GM19328 (cell line): ENCODE measurements around the gene RPH3AL.

Experiments
- ATAC-seq: cut with Tn5 transposase; IDR thresholded peaks from one replicate; pipeline ENCODE4 v1.9.1; 2021; ENCODE audit warnings: mild to moderate bottlenecking, moderate library complexity; ENCODE audit not compliant: unreplicated experiment

The RPH3AL gene

DNA sequence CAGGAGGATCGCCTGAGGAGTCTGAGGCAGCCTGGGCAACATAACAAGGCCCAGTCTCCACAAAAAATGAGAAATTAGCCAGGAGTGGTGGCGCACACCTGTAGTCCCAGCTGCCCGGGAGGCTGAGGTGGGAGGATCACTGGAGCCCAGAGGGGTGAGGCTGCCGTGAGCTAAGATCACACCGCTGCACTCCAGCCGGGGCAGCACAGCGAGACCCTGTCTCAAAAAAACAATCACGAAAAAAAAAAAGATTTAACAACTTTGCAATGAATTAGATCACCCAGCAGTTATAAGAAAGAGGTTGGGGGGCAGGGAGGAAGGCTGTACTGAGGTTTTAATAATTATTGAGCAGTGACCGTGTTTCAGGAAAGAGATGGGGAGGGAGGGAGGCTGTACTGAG lies 49.4 kb downstream of the RPH3AL start:
- ATAC-seq, result no peak

DNA sequence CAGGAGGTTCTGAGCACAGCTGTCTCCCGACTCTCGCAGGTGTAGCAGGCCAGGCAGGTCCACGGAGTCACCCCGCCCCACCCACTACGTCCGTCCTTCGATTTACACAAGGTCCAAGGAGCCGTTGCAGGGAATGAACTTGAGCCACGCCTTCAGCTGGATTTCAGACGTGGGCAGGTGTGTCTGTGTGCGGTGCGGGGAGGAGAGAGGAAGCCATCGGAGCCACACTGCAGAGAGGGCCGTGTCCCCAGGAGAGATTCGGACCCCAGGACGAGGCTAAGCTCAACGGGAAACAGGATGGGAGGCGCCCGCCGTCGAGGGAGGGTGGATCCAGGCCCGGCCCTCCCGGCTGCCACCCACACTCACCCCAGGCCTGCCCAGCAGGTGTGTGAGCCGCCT lies 50.3 kb downstream of the RPH3AL start:
- ATAC-seq, result no peak

DNA sequence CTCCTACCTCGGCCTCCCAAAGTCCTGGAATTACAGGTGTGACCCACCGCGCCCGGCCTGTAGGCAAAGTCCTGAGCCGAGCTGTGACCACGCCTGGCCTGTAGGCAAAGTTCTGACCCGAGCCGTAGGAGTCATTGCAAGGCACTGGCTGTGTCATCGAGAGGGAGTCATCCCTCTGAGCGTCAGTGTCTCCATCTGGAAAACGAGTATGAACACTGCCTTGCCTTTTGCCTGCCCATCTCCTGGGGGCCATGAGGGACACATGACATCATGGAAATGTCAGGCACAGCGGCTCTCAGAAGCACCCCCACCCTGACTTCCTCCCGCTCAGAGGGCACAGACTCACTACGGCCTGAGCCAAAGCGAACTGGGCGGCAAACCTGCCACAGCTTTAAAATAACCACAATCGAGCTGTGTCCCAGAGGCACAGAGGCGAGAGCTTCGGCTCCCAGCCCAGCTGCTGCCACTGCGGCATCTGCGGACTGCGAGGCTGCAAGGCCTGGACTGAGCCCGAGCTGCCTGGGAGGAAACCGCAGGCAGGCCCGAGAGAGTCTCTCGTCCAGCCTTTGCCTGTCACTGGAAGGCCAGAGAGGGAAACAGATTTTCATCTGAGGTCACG lies 50.8 kb downstream of the RPH3AL start:
- no peak for ATAC-seq

DNA sequence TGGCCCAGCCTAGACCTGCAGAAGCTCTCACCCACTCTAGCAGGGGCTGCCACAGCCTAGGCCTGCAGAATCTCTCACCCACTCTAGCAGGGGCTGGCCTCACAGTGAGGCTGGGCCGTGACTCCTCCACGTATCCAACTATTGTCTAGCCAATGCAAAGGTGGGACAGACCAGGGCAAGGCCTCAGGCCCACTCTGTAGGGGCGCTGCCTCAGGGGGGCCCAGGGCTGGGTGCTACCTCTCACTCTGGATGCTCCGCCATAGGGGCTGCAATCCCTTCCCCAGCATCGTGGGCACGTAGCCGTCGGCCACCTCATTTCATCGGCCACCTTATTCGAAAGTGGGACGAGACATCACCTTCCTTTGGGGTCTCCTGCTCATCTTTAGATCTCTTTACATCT lies 51.7 kb downstream of the RPH3AL start:
- ATAC-seq, result no peak

DNA sequence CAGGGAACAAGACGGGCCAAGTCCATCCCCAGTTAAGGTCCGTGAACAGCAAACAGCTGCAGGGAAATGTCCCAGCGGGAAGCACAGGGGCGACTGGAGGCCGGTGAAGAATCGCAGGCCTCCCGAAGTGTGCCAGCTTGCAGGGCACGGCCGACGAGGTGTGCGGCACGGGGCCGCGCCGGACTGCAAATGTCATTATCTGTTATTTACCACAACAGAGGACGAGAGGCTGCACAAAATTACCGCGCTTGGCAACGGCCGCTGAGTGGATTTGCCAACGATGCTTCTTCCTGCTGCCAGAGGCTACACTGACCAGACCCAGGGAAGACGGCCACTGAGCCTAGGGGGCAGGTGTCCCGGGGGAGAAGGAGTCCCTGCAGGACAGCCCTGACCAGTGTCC lies 53.1 kb downstream of the RPH3AL start:
- ATAC-seq, result no peak

DNA sequence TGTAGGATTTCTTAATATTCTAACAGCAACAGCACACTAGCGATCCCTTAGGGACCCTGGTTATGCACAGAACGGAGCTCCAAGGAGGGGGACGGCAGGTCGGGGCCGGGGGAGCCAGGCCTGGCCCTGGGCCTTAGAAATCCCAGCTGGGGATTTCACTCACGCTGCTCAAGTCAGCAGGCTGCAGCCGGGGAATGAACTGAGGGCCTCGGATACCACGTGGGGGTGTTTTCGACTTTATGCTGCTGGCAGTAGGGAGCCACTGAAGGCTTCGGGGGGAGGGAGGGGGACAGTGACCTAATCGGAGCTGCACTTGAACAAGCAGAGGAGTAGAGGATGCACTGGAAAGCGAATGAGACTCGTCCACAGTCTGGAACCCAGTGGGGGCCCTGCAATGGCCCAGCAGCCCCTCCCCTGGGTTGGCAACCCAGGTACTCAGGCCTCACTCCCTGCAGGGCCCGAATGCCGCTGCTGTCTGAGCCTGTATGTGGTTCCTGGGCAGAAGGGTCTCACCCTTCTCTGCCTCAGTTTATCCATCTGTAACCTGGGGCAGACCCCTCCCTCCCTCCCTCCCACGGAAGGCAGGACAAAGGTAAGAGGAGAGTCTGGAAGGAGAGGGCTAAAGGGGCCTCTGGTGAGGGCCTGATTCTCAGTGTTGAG lies 53.7 kb downstream of the RPH3AL start:
- ATAC-seq, result no peak

DNA sequence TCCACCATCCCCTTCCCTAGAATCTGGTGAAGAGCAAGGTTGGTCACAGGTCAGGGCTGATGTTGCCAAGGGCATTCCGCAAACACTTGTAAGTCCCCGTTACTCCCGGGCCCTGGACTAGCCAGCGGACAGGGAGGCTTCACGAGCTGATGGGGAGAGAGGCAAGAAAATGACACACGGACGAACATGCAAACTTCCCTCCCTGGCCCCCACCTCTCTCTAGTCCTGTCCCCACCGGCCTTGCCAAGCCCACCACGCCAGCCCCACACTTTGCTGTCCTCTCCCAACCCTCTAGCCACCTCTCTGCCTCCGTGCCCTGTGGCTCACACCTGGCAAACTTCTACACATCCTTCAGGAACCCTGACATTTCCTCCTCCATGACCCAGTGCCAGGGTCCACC lies 54.8 kb downstream of the RPH3AL start:
- no peak for ATAC-seq

DNA sequence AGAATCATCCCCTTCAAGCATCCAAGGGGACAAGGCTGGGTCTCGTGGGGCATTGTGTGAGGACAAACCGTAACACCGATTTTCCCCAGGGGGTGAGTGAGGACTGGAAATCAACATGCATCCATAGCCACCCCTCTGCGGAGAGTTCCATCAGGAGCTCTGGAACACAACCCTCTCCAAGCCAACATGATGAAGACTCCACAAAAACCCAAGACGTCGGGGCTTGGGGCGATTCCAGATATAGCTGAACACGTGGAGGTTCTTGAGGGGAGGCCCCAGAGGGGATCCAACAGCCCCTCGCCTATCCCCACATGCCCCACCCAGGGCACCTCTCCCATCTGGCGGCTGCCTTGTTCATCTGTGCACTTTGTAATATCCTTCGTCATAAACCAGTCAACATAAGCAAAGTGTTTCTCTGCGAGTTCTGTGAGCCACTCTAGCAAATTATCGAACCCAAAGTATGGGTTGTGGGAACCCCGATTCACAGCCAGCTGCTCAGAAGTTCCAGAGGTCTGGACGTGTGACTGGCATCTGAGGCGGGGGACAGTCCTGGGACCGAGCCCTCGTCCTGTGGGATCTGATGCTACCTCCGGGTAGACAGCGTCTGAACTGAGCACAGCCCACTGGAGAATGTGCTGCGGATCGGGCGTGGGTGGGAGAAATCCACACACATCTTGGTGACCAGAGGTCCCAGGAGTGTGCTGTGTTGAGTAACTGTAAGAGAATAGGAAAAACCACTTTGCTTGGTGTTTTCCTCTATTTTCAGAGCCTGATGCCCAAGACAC lies 55.5 kb downstream of the RPH3AL start:
- no peak for ATAC-seq

DNA sequence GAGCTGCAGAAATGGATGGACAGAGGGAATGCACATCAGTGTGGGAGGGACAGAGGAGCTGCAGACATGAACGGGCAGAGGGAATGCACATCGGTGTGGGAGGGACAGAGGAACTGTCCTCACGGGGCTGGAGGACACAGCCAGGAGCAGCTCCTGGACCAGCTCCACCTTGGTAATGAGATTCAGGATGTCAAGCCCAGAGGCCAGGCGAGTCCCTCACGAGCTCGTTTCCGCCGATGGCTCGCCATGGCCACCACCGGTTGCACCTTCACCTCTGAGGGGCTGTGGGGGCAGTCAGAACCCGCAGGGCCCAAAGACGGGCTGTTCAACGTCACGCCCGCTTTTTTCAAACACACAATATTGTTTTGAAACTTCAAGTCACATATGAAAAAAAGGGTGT lies 56.2 kb downstream of the RPH3AL start:
- ATAC-seq, result no peak

DNA sequence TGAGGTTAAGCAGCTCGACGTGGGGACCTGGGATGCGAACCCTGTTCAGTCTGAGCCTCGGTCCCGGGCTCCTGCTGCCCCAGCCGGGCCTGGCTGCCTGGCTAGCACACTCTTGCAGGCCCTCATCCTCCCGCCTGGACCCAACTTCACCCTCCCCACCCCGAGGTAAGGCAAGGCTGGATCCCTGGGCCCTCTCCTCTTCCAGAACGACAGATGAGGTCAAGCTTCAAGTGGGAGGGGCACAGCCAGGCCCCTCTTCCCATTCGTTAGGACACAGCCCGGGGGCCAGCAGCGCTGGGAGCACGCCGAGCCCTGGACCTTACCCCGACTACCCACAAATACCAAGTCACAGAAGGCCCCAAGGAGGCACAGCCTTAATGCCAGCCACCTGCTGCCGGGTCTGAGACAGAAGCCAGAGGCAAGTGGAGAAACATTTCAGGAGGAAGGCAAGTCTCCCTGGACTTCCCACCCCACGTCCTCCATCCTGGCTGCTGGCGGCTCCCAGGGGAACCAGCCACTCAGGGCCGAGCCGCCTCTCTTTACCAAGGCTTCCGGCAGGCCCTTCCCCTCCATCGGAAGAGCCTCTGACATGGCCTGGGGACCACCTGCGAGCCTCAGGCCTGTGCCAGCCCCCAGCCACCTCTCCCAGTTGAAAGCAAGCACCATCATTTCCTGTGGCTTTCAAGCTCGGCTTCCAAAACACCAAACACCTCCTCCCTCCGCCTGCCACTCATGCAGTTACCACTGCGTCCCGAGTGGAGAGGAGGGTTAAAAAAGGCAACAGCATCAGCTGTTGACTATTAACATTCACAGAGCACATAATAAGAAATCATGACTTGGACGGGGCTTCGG lies 59.9 kb downstream of the RPH3AL start:
- ATAC-seq, result no peak

DNA sequence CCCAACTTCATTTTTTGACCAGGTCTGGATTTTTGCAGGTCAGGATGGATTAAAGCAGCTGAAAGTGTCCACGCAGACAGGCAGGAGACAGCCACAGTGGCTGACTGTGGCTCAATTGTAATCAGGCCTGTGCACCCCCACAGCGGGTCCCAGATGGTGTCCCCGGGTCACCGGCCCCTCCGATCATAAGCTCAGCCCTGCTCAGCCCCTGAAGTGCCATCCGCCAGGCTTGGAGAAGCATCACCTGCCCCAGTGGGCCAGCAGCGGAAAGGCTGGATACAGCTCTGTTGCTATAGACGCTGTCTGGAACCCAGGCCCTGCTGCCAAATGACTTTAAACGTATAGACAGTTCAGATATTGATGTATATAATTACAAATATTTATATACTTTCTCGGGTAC lies 60.6 kb downstream of the RPH3AL start:
- ATAC-seq, result no peak

DNA sequence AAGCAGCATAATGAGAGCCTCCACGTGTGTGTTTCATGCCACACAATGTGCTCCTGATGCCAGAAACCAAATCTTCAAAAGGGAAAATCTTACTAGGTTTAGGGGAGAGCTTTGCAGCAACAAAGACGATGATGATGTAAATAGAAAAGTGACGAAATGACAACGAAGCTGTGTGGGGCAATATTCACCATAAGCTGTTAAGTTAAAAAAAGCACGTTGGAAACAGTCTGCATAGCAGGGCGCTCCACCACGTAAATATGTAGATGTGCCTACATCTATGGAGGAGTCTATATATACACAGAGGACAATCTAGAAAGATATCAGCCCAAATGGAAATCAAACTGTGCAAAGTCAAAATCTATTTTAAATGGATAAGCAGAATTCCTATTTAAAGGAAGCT lies 61.0 kb downstream of the RPH3AL start:
- ATAC-seq, result no peak

DNA sequence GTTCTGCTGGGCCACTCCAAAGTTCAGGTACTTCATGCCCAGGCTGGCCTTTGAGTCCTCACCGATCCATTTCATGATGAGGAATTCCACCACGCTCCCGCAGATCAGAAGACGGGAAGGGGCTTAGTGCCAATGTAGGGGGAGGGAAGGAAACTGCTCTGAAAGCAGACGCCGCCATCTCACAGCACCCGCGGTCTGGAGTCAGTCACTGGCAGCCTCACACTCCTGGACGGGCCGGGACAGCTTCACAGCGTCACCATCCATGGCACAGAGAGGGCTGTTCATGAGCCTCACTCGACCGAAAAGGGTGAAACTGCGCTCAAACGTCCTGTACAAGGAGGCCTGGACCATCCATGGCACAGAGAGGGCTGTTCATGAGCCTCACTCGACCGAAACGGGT lies 62.0 kb downstream of the RPH3AL start:
- no peak for ATAC-seq

DNA sequence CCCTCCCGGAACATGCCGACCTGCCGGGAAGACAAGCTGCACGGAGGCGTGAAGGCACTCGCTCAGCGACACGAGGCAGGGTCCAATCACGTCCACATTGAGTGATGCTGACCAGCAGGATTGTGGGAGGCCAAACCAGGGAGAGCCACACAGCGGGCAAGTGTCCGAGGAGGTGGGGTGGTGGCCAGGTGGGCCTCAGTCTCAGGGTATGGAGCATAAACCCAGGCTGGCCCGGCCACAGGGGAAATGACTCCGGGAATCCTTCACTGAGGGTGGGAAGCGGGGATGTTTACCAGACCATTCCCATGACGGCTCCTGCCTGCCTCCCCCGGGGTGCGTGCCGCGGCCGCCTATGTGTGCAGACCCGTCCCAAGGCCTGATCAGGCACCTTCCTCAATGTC lies 62.5 kb downstream of the RPH3AL start:
- ATAC-seq, result no peak

DNA sequence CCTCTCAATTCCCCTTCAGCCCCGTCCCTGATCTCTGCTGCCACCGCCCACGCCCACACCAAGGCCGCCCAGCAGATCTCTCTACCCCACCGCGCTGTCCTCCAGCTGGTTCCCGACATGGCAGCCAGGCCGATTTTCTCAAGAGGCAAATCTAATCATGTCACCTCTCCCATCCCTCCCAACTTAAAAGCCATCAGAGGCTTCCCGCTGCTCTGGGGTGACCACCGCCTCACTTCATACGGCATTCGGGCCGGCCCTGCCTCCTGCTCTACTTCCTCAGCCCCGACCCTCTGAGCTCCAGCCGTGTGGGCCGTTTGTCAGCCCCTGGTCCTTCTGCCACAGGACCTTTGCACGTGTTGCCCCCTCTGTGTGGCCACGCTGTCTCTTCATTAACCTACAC lies 63.2 kb downstream of the RPH3AL start:
- ATAC-seq, result no peak

DNA sequence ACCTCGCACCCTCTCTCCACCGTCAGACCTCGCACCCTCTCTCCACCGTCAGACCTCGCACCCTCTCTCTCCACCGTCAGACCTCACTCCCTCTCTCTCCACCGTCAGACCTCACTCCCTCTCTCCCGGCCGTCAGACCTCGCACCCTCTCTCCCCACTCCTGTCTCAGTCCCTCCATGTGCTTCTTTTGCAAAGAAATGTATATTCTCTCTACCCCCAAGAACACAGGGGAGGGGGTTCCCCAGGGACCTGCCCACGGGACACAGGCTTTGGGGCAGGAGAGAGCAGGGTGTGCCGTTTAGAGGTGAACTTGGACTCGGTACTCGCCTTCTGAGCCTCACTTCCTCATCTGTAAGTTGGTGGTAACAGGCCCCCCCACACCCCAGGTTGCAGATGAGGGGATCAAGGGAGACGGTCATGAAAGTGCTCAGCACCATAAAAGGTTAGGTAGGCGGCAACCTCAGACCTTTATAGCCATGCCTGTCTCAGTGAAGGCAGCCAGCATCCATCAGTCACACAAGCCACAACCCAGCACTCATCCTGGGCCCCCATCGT lies 63.7 kb downstream of the RPH3AL start:
- no peak for ATAC-seq

DNA sequence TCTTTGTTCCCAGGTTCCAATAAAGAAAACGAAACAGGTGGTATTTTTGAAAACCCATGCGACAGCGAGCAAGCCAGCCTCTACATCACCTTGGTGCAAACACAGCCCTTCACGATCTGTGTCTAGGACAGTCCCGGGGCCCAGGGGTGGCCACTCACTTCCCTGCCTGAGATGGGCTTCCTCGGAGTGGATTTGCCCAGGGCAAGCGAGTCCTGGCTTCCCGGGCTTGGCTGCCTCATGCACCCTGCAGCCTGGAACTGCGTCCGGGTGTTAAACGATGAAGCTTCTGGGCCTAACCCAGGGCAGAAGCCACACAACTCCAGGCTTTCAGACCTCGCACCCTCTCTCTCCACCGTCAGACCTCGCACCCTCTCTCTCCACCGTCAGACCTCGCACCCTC lies 66.0 kb downstream of the RPH3AL start:
- no peak for ATAC-seq

DNA sequence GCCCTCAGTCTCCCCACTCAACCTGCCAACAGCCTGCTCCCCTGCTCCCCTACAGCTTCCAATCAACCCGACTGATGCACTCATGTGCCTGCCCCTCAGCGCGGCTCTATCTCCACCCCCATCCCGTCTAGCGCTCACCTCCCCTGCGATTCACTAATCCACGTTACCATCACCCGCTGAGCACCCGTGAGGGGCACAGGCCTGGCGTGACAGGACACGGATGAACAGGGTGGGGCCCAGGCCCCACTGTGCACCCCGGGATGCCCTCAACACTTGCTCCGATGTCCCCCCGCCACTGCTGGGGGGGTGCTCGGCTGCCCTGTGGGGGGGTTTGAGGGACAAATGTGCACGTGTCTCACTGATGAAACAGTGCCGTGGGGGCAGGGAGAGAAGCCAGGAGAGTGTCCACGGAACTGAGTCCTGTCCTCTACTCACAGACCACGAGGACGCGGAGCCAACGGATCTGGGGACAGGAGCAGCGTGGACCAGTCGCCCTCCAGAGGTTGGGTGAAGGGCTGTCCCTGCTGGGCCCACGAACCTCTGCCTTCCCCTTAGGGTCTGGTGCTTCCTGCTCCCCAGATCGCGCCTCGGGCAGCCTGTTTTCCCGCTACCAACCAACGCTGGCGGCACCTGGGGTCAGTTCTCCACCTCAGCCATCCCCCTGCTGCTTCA lies 66.7 kb downstream of the RPH3AL start:
- ATAC-seq, result no peak

DNA sequence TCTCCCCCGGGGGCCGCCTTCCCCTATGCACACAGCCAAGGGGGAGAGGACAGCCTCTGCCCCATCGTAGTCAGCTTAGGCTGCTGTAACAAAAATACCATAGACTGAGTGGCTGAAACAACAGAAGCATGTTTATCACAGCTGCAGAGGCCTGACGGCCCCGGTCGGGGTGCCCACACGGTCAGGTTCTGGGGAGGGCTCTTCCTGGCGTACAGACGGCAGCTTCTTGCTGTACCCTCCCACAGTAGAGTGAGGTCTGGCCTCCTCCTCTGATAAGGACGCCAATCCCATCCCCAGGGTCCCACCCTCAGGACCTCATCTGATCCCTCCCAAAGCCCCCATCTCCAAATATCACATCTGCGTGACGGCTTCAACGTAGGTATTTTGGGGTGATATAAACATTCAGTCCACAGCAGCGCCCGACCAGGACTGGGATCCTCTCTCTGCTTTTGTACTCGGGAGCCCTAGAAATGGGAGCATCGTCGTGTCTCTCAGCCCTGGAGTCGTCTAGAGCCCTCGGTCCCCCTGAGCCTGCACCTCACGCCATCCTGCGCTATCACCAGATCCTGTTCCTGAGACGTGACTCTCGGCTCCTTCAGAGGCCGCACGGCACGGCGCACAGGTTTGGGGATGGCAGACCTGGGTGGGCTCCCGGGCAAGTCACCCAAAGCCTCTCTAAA lies 67.8 kb downstream of the RPH3AL start:
- ATAC-seq, result no peak
